HS-5 (cell line): ENCODE measurements around the gene STX5.
"Not testable (repeated sequence)": the region's sequence is repeated elsewhere in the genome, so short reads cannot be mapped to it uniquely, and the experiment has no call there.

Source experiments
- DNase-seq: peaks from one replicate; pipeline ENCODE4 v3.0.0-alpha.2; 2012; ENCODE audit warnings: low read depth

Gene STX5

GRCh38 chr11:62854013-62854824, 22.4 kb upstream of the STX5 start:
- no peak for DNase-seq

- no peak for DNase-seq
These were observed 21.6 kb upstream of the STX5 start for GRCh38 chr11:62853279-62853965.

GRCh38 chr11:62852523-62853188, 20.8 kb upstream of the STX5 start:
- DNase-seq = no peak

GRCh38 chr11:62851807-62852522, 20.1 kb upstream of the STX5 start:
- DNase-seq = no peak

- DNase-seq = no peak
These were observed 19.3 kb upstream of the STX5 start for GRCh38 chr11:62850911-62851806.

GRCh38 chr11:62847767-62848314, 16.0 kb upstream of the STX5 start:
- no peak for DNase-seq

- no peak for DNase-seq
These were observed 14.3 kb upstream of the STX5 start for GRCh38 chr11:62846177-62846576.

- DNase-seq = no peak
These were observed 12.3 kb upstream of the STX5 start for GRCh38 chr11:62844154-62844553.

- DNase-seq = no peak
These were observed 11.6 kb upstream of the STX5 start for GRCh38 chr11:62843466-62843865.

GRCh38 chr11:62842891-62843290, 11.0 kb upstream of the STX5 start:
- DNase-seq = not testable (repeated sequence)

GRCh38 chr11:62842171-62842741, 10.4 kb upstream of the STX5 start:
- no peak for DNase-seq

- peak; percentile 100 for DNase-seq
These were observed 9.7 kb upstream of the STX5 start for GRCh38 chr11:62841361-62842170.

GRCh38 chr11:62840721-62841360, 9.0 kb upstream of the STX5 start:
- peak; percentile 78 for DNase-seq

- DNase-seq = peak; percentile 70
These were observed 7.4 kb upstream of the STX5 start, which contains the start of gene WDR74 for GRCh38 chr11:62839050-62839945. Gene WDR74 (minus strand): TSS chr11:62839590. CDS start chr11:62839570, 20 bp downstream.

GRCh38 chr11:62835336-62835735, 3.5 kb upstream of the STX5 start:
- no peak for DNase-seq

- no peak for DNase-seq
These were observed 734 bp upstream of the STX5 start, which contains the start of gene TEX54 for GRCh38 chr11:62832336-62833234. Gene TEX54 (minus strand): TSS chr11:62832841.
